ENCODE results near the gene RFC2. TPM values are rescaled to one million over a fixed set of nuclear protein-coding genes. Genes with fewer than 3 reads are reported as not detected.

The RFC2 gene
- total RNA-seq, 3 donors from 2014 or later (not counting 1 experiment from before 2014, with no cell fraction given): 16.9 to 26.5 (median 20.5) TPM

DNA sequence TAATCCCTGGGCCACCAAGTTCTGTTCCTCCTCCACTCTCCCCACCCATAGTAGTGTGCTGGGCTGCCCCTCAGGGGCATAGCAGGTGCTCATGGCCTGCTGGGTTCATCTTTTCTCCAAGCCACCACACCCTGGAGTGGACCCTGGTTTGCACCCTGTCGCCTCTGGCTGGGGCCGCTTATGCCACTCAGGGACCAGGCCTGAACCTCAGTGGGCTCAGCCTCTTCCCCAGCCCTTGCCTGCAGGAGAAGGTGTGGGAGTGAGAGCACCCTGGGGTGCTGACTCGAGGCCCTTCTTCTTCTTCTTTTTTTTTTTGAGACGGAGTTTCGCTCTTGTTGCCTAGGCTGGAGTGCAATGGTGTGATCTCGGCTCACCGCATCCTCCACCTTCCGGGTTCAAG, 45.2 kb upstream of the RFC2 start:
- H3K4me3 ChIP-seq (ENCODE audit: low read length): no peak overlapping the region
- no peak overlapping the region for H3K27ac Mint-ChIP-seq
- H3K27ac ChIP-seq (ENCODE audit: low read length): no peak overlapping the region
- no peaks in the 10 kb centered on the region for H3K27me3 Mint-ChIP-seq (ENCODE audit: low read depth in 2 of 2)
- 93% methylated on average over 8 of the region's 8 CpGs for WGBS (ENCODE audit: insufficient coverage)
- intact Hi-C loops (cut with micrococcal nuclease): loop anchor here (10.0 kb wide), 1 partner anchor 235 kb away; no protein-coding TSS in a partner anchor
- no peaks in the 10 kb centered on the region for H3K9me3 ChIP-seq (ENCODE audit: control insufficient read depth, insufficient read depth, low read length)
- DNase-seq (no peak), ATAC-seq (no peak)
- no peaks in the 10 kb centered on the region for H3K9me3 Mint-ChIP-seq
- H3K4me1 ChIP-seq (ENCODE audit: control insufficient read depth, insufficient read depth, low read length): no peaks in the 10 kb centered on the region
- H3K4me3 Mint-ChIP-seq: no peak overlapping the region
- peaks cover 0 to 7% of the 10 kb centered on the region in 2 donors for H3K4me1 Mint-ChIP-seq
- no peaks in the 10 kb centered on the region for H3K36me3 Mint-ChIP-seq
- H3K36me3 ChIP-seq (ENCODE audit: control insufficient read depth, insufficient read depth, low read length): no peaks in the 10 kb centered on the region
- no peaks in the 10 kb centered on the region for H3K27me3 ChIP-seq (ENCODE audit: control insufficient read depth, insufficient read depth, low read length)
- TF ChIP-seq, protein P1, sequence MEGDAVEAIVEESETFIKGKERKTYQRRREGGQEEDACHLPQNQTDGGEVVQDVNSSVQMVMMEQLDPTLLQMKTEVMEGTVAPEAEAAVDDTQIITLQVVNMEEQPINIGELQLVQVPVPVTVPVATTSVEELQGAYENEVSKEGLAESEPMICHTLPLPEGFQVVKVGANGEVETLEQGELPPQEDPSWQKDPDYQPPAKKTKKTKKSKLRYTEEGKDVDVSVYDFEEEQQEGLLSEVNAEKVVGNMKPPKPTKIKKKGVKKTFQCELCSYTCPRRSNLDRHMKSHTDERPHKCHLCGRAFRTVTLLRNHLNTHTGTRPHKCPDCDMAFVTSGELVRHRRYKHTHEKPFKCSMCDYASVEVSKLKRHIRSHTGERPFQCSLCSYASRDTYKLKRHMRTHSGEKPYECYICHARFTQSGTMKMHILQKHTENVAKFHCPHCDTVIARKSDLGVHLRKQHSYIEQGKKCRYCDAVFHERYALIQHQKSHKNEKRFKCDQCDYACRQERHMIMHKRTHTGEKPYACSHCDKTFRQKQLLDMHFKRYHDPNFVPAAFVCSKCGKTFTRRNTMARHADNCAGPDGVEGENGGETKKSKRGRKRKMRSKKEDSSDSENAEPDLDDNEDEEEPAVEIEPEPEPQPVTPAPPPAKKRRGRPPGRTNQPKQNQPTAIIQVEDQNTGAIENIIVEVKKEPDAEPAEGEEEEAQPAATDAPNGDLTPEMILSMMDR (IDR thresholded peaks at IDR 0.05): no peak

DNA sequence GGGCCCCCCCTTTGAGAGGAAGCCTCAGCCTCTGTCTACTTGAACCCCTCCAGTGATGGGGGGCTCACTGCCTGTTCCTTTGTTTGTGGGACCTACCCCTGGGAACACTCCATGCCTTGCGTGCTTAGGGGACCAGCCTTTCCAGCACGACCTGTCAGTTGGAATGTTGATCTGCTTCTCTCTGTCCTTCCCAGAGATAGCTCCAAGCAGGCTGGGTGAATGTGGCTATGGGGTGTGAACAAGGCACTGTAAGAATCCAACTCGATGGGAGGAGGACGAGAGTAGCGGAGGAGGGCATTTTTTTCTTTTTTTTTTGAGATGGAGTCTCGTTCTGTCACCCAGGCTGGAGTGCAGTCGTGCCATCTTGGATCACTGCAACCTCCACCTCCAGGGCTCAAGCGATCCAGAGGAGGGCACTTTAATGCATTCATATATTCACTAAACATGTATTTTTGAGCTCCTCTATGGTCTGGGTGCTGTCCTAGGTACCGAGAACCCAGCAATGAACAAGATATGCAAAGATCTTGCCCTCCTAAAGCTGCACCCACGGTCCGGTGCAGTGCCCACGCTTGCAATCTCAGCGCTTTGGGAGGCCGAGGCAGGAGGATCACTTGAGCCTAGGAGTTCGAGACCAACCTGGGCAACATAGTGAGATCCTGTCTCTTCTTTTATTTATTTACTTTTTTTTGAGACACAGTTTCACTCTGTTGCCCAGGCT, 43.5 kb upstream of the RFC2 start:
- H3K27me3 ChIP-seq (ENCODE audit: control insufficient read depth, insufficient read depth, low read length): no peaks in the 10 kb centered on the region
- H3K36me3 Mint-ChIP-seq: no peaks in the 10 kb centered on the region
- intact Hi-C loops (cut with micrococcal nuclease): loop anchor here (10.0 kb wide), 1 partner anchor 233 kb away; no protein-coding TSS in a partner anchor
- ATAC-seq (no peak), DNase-seq (no peak)
- no peak overlapping the region for H3K4me3 Mint-ChIP-seq
- no peaks in the 10 kb centered on the region for H3K9me3 Mint-ChIP-seq
- no peaks in the 10 kb centered on the region for H3K9me3 ChIP-seq (ENCODE audit: control insufficient read depth, insufficient read depth, low read length)
- 95% methylated on average over 15 of the region's 15 CpGs for WGBS (ENCODE audit: insufficient coverage)
- H3K27me3 Mint-ChIP-seq (ENCODE audit: low read depth in 2 of 2): no peaks in the 10 kb centered on the region
- peaks cover 10 to 19% of the 10 kb centered on the region in 2 donors for H3K4me1 Mint-ChIP-seq
- H3K27ac Mint-ChIP-seq: no peak overlapping the region
- H3K36me3 ChIP-seq (ENCODE audit: control insufficient read depth, insufficient read depth, low read length): no peaks in the 10 kb centered on the region
- no peak overlapping the region for H3K4me3 ChIP-seq (ENCODE audit: low read length)
- peaks cover 7% of the 10 kb centered on the region for H3K4me1 ChIP-seq (ENCODE audit: control insufficient read depth, insufficient read depth, low read length)
- TF ChIP-seq, protein P1 (IDR thresholded peaks at IDR 0.05): no peak
- H3K27ac ChIP-seq (ENCODE audit: low read length): no peak overlapping the region

DNA sequence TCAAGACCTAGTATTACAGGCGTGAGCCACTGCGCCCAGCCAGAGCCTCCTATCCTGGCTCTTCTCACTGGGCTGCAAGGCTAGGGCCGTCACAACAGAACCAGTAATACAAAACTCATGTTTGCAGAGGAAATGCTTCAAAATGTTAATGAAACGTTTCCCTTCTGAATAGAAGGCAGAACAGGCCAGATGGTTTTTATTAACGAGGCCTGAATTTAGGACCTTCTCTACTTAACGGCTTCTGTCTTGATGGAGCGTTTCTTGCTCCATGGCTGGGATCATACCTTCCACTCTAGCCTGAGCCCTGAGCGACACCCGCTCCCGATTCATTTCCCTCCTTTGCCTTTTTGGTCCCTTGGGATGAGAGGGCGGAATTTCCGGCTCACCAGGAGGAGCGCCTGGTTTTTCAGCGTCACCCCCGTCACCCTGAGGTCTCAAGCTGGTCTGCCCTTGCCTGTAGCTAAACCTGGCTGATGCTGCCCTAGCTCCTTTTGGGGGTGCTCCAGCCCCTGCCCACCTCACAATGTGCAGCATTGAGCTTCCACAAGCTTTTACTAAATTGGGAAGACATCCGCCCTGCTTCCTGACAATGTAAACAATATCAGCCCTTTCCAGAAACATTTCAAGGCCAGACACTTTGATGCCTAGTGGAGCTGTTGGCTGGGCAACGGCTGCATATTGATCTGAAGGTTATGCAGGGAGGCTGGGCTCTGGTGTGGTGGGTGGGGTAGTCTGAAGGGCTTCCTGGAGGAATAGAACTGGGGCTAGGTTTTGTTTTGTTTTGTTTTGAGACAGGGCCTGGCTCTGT, 40.2 kb upstream of the RFC2 start:
- no peak for DNase-seq
- 88% methylated on average over 17 of the region's 17 CpGs for WGBS (ENCODE audit: insufficient coverage)
- Mint-ChIP-seq H3K27ac (no peak overlapping the region), H3K9me3 (no peaks in the 10 kb centered on the region), H3K27me3 (ENCODE audit: low read depth in 2 of 2) (no peaks in the 10 kb centered on the region), H3K36me3 (no peaks in the 10 kb centered on the region), H3K4me3 (no peak overlapping the region), H3K4me1 (peaks cover 16 to 32% of the 10 kb centered on the region in 2 donors)
- Histone ChIP-seq H3K9me3 (ENCODE audit: control insufficient read depth, insufficient read depth, low read length) (no peaks in the 10 kb centered on the region), H3K27me3 (ENCODE audit: control insufficient read depth, insufficient read depth, low read length) (no peaks in the 10 kb centered on the region), H3K4me3 (ENCODE audit: low read length) (no peak overlapping the region), H3K36me3 (ENCODE audit: control insufficient read depth, insufficient read depth, low read length) (no peaks in the 10 kb centered on the region), H3K27ac (ENCODE audit: low read length) (no peak overlapping the region), H3K4me1 (ENCODE audit: control insufficient read depth, insufficient read depth, low read length) (peaks cover 21% of the 10 kb centered on the region)
- intact Hi-C loops (cut with micrococcal nuclease): loop anchor here (5.0 to 10.0 kb wide), 2 partner anchors 37 to 230 kb away; no protein-coding TSS in a partner anchor
- no peak for ATAC-seq
- TF ChIP-seq, protein P1 (IDR thresholded peaks at IDR 0.05): no peak

Data from natural killer cell (primary cell).